Kidney epithelial cell (primary cell): ENCODE measurements around the gene TRAF1. TPM values are rescaled to one million over a fixed set of nuclear protein-coding genes. Genes with fewer than 3 reads are reported as not detected.

Source experiments
- DNase-seq: peaks from one replicate; pipeline ENCODE4 v3.0.0-alpha.2; 2010; ENCODE audit warnings: low read depth
- H3K27me3 ChIP-seq: 2 replicates; pipeline ENCODE4 v1.6.0; 2011; ENCODE audit warnings: low read length; ENCODE audit not compliant: control insufficient read depth, insufficient read depth
- H3K36me3 ChIP-seq: 2 replicates; pipeline ENCODE4 v1.5.1; 2011; ENCODE audit warnings: low read length; ENCODE audit not compliant: control insufficient read depth, insufficient read depth
- H3K4me3 ChIP-seq: 2 replicates; pipeline ENCODE4 v1.5.1; 2011; ENCODE audit warnings: low read depth, mild to moderate bottlenecking, control low read depth, low read length
- CTCF ChIP-seq: IDR thresholded peaks from 2 replicates; pipeline ENCODE4 v1.5.1; 2011; ENCODE audit warnings: mild to moderate bottlenecking, moderate library complexity, low read length, control low read depth, inconsistent platforms; ENCODE audit not compliant: insufficient read depth, poor library complexity, severe bottlenecking
- total RNA-seq: library from RNA; depleted of rRNA; stranded (reverse); fragments of >200 nt; gene quantifications from 2 replicates; pipeline ENCODE4 v1.2.3, GENCODE V29; 2015

TRAF1 gene
- total RNA-seq, 1 donor from 2014 or later, result 7.5 TPM

GRCh38 chr9:120910643-120911042, 16.0 kb downstream of the TRAF1 start:
- Histone ChIP-seq H3K27me3 (no peaks in the 10 kb centered on the region), H3K36me3 (no peaks in the 10 kb centered on the region), H3K4me3 (no peak overlapping the region)
- DNase-seq, result no peak
- no peak for TF ChIP-seq CTCF

GRCh38 chr9:120909904-120910303, 16.7 kb downstream of the TRAF1 start:
- TF ChIP-seq CTCF, result no peak
- DNase-seq, result no peak
- no peaks in the 10 kb centered on the region for H3K27me3 ChIP-seq
- no peak overlapping the region for H3K4me3 ChIP-seq
- no peaks in the 10 kb centered on the region for H3K36me3 ChIP-seq

GRCh38 chr9:120905315-120906164, 21.1 kb downstream of the TRAF1 start:
- TF ChIP-seq CTCF, result no peak
- DNase-seq, result no peak
- H3K4me3 ChIP-seq, result no peak overlapping the region
- no peaks in the 10 kb centered on the region for H3K27me3 ChIP-seq
- no peaks in the 10 kb centered on the region for H3K36me3 ChIP-seq

GRCh38 chr9:120904978-120905301, 21.7 kb downstream of the TRAF1 start:
- H3K27me3 ChIP-seq, result no peaks in the 10 kb centered on the region
- no peak overlapping the region for H3K4me3 ChIP-seq
- TF ChIP-seq CTCF, result no peak
- DNase-seq, result no peak
- no peaks in the 10 kb centered on the region for H3K36me3 ChIP-seq

GRCh38 chr9:120904061-120904977, 22.3 kb downstream of the TRAF1 start:
- no peaks in the 10 kb centered on the region for H3K36me3 ChIP-seq
- H3K4me3 ChIP-seq, result no peak overlapping the region
- DNase-seq, result no peak
- H3K27me3 ChIP-seq, result no peaks in the 10 kb centered on the region
- TF ChIP-seq CTCF, result no peak
